RWPE1 (cell line): ENCODE data around the gene TMEM218.

Experiments used
- CTCF ChIA-PET: fragments of 350-600 bp; sonication (Branson Sonifier 250); formaldehyde crosslinking; extraction: SDS; loops from one replicate; lab custom pipeline; 2021; lab: Yijun Ruan, JAX
- POLR2A ChIA-PET: fragments of 400-600 bp; formaldehyde crosslinking; extraction: SDS; loops from one replicate; lab custom pipeline; 2020; ENCODE audit warnings: antibody characterized with exemption; ENCODE audit not compliant: low non-redundant PET; lab: Yijun Ruan, JAX
- DNase-seq: peaks from one replicate; pipeline ENCODE4 v3.0.0; 2012; ENCODE audit warnings: low spot score
- H3K27ac ChIP-seq: fragments of 450-650 bp; 2 replicates; pipeline ENCODE4 v1.5.1; 2017
- CTCF ChIP-seq: fragments of 450-650 bp; conservative IDR thresholded peaks from 2 replicates; pipeline ENCODE4 v1.5.1; 2017; ENCODE audit warnings: low read depth, mild to moderate bottlenecking

Gene TMEM218

GRCh38 chr11:125053167-125053566 is 58.3 kb downstream of the TMEM218 start:
- no peak for TF ChIP-seq CTCF
- CTCF ChIA-PET, result no interaction called here
- no peak overlapping the region for H3K27ac ChIP-seq
- no peak for DNase-seq
- POLR2A ChIA-PET, result interaction anchor here (0.5 kb wide), 1 partner anchor 538 kb away, joined by 3 read pairs; no protein-coding TSS in a partner anchor

GRCh38 chr11:125052047-125052446 is 59.4 kb downstream of the TMEM218 start:
- no peak for DNase-seq
- ChIA-PET CTCF (no interaction called here), POLR2A (no interaction called here)
- H3K27ac ChIP-seq, result no peak overlapping the region
- no peak for TF ChIP-seq CTCF

- TF ChIP-seq CTCF, result no peak
- DNase-seq, result no peak
- H3K27ac ChIP-seq, result no peak overlapping the region
- ChIA-PET POLR2A (no interaction called here), CTCF (no interaction called here)
These were observed 62.1 kb downstream of the TMEM218 start for GRCh38 chr11:125049164-125049792.
